GM12878 (cell line): ENCODE data around the gene RAB22A. TPM values are rescaled to one million over a fixed set of nuclear protein-coding genes. Genes with fewer than 3 reads are reported as not detected.

ENCODE experiments used
- ATAC-seq: fragments of 200-7000 bp; cut with Tn5 transposase; 3 replicates; pipeline ENCODE4 v1.9.1; 2020; ENCODE audit warnings: mild to moderate bottlenecking, moderate library complexity
- BruUV-seq: library from RNA; stranded (reverse); fragments of 400-500 nt; replicated peaks from 2 replicates; lab custom pipeline; 2021; lab: Mats Ljungman, UMichigan
- CTCF ChIA-PET: fragments of 300-600 bp; sonication (Branson Sonifier 250); formaldehyde crosslinking; extraction: SDS; loops from one replicate; lab custom pipeline; 2021; ENCODE audit warnings: inconsistent platforms; lab: Yijun Ruan, JAX
- POLR2A ChIA-PET: fragments of 350-600 bp; formaldehyde crosslinking; extraction: SDS; loops from one replicate; lab custom pipeline; 2021; ENCODE audit warnings: inconsistent platforms; lab: Charles Lee
- RAD21 ChIA-PET: fragments of 300-600 bp; sonication (Branson Sonifier 250); formaldehyde crosslinking; loops from one replicate; lab custom pipeline; 2023; ENCODE audit warnings: antibody characterized with exemption; ENCODE audit not compliant: unreplicated experiment; lab: Charles Lee
- SMC1A ChIA-PET: fragments of 300-600 bp; sonication (Branson Sonifier 250); formaldehyde crosslinking; loops from one replicate; lab custom pipeline; 2023; ENCODE audit not compliant: unreplicated experiment, uncharacterized antibody; lab: Charles Lee
- DNase-seq: peaks from one replicate; pipeline ENCODE4 v3.0.0-alpha.2; 2011; ENCODE audit warnings: low read depth, low spot score
- FAIRE-seq: peaks from 3 replicates; lab custom pipeline; 2011; peaks lifted over from hg19 to GRCh38; lab: Jason Lieb, UNC
- H2AFZ ChIP-seq: 2 replicates; pipeline ENCODE4 v1.6.0; 2011; ENCODE audit warnings: low read depth, low read length, control low read depth; ENCODE audit not compliant: control insufficient read depth
- H3K27ac ChIP-seq: 2 replicates; pipeline ENCODE4 v1.5.1; 2011; ENCODE audit warnings: control low read depth; ENCODE audit not compliant: control insufficient read depth, insufficient read depth
- H3K27me3 ChIP-seq, 2 experiments: replicated peaks in 1 of 2; 2 replicates each; pipeline versions ENCODE4 v1.6.0 to v1.6.1; 2011; ENCODE audit warnings: low read length in 1 of 2; ENCODE audit not compliant: control insufficient read depth in 2 of 2, insufficient read depth in 2 of 2
- H3K36me3 ChIP-seq, 2 experiments: 2 replicates each; pipeline ENCODE4 v1.5.1; 2011; ENCODE audit warnings: low read length in 1 of 2; ENCODE audit not compliant: control insufficient read depth in 2 of 2, insufficient read depth in 2 of 2
- H3K4me1 ChIP-seq: 2 replicates; pipeline ENCODE4 v1.6.1; 2011; ENCODE audit warnings: mild to moderate bottlenecking, low read length, moderate library complexity, mixed read lengths; ENCODE audit not compliant: control insufficient read depth, insufficient read depth
- H3K4me2 ChIP-seq: 2 replicates; pipeline ENCODE4 v1.6.0; 2011; ENCODE audit warnings: control low read depth; ENCODE audit not compliant: control insufficient read depth, insufficient read depth
- H3K4me3 ChIP-seq: fragments of 200-600 bp; sonication (generic); 2 replicates; pipeline ENCODE4 v1.5.1; 2016
- H3K79me2 ChIP-seq: 2 replicates; pipeline ENCODE4 v1.6.0; 2011; ENCODE audit warnings: low read length; ENCODE audit not compliant: control insufficient read depth, insufficient read depth
- H3K9ac ChIP-seq: 2 replicates; pipeline ENCODE4 v1.8.0; 2011; ENCODE audit warnings: low read length, control low read depth, mixed read lengths; ENCODE audit not compliant: control insufficient read depth, insufficient read depth
- H3K9me3 ChIP-seq: replicated peaks from 3 replicates; pipeline ENCODE4 v1.5.1; 2011; ENCODE audit warnings: mild to moderate bottlenecking, low read length; ENCODE audit not compliant: control insufficient read depth, insufficient read depth
- H4K20me1 ChIP-seq: 2 replicates; pipeline ENCODE4 v1.6.0; 2011; ENCODE audit not compliant: control insufficient read depth, insufficient read depth
- ATF7 ChIP-seq: fragments of 450-650 bp; IDR thresholded peaks from 2 replicates; pipeline ENCODE4 v1.6.1; 2016; ENCODE audit warnings: low read depth, mild to moderate bottlenecking
- BCL11A ChIP-seq: IDR thresholded peaks from 2 replicates; pipeline ENCODE4 v1.6.1; 2011; ENCODE audit warnings: low read depth, low read length
- CBFB ChIP-seq: IDR thresholded peaks from 2 replicates; pipeline ENCODE4 v1.6.1; 2016; ENCODE audit warnings: antibody characterized with exemption, low read depth
- CBX5 ChIP-seq: sonication (generic); IDR thresholded peaks from 2 replicates; pipeline ENCODE4 v1.6.1; 2016; ENCODE audit warnings: low read depth, moderate library complexity, mild to moderate bottlenecking, inconsistent platforms
- MYB ChIP-seq: fragments of 150-350 bp; IDR thresholded peaks from 2 replicates; pipeline ENCODE4 v1.6.1; 2014; ENCODE audit warnings: mild to moderate bottlenecking, low read depth, low read length, borderline replicate concordance
- NFXL1 ChIP-seq: fragments of 450-650 bp; IDR thresholded peaks from 2 replicates; pipeline ENCODE4 v1.6.1; 2017; ENCODE audit warnings: antibody characterized with exemption, mild to moderate bottlenecking, borderline replicate concordance
- SMAD1 ChIP-seq: fragments of 450-650 bp; IDR thresholded peaks from 2 replicates; pipeline ENCODE4 v1.6.1; 2018; ENCODE audit warnings: mild to moderate bottlenecking, low read depth; ENCODE audit not compliant: partially characterized antibody
- WGBS: methylation state at CpG from one replicate; pipeline ENCODE4 v1.1.6; 2016; ENCODE audit warnings: low lambda C conversion rate; ENCODE audit not compliant: insufficient replicate concordance, insufficient coverage; ENCODE audit errors: missing lambda C conversion rate; 5-methylcytosine and 5-hydroxymethylcytosine counted together
- in situ Hi-C: fragments of 300-500 bp; cut with MboI; formaldehyde crosslinking; loops from 9 replicates; pipeline ENCODE4 v1.14.3; 2018; ENCODE audit warnings: mixed read lengths
- intact Hi-C: fragments of 100-400 bp; cut with micrococcal nuclease; formaldehyde crosslinking; loops from one replicate; pipeline ENCODE4 v1.14.2; 2022; ENCODE audit not compliant: unreplicated experiment
- polyA plus RNA-seq, 11 experiments: library from polyadenylated mRNA; depleted of rRNA in 4 of 11; unstranded in 6 of 11; stranded (reverse) in 5 of 11; fragments of >200 nt; fragmentation: Nextera tagmentation in 4 of 11; fragmentation: Illumina TruSeq in 1 of 11; extraction: Ambion mirVana in 4 of 11; extraction: Trizol in 1 of 11; gene quantifications; 1 replicate in 1 of 11; 2 replicates in 10 of 11; pipeline versions ENCODE4 v1.2.1 to v1.2.3, GENCODE V29; 2011 to 2016; ENCODE audit warnings: inconsistent platforms in 2 of 11, missing spikeins in 2 of 11, low read depth in 1 of 11
- total RNA-seq, 4 experiments: library from RNA; depleted of rRNA in 3 of 4; stranded (reverse); fragments of >200 nt in 3 of 4; fragmentation: Illumina TruSeq in 1 of 4; extraction: Trizol in 1 of 4; gene quantifications; 2 replicates each; pipeline versions ENCODE4 v1.2.1 to v1.2.3, GENCODE V29; 2013 to 2021
- TF ChIP-seq, protein P1 (sequence below): fragments of 450-650 bp; IDR thresholded peaks from 2 replicates; pipeline ENCODE4 v1.6.1; 2018; ENCODE audit warnings: borderline replicate concordance, mild to moderate bottlenecking; ENCODE audit not compliant: partially characterized antibody
- TF ChIP-seq, protein P2 (sequence below): IDR thresholded peaks from 2 replicates; pipeline ENCODE4 v1.6.1; 2012; ENCODE audit warnings: low read length, inconsistent platforms

RAB22A gene
- total and polyA plus RNA-seq, 10 of the 15 experiments (the other 5 are each of a cell fraction or from before 2014, with no cell fraction given), result 2.7 to 12.0 (median 10.0) TPM

DNA sequence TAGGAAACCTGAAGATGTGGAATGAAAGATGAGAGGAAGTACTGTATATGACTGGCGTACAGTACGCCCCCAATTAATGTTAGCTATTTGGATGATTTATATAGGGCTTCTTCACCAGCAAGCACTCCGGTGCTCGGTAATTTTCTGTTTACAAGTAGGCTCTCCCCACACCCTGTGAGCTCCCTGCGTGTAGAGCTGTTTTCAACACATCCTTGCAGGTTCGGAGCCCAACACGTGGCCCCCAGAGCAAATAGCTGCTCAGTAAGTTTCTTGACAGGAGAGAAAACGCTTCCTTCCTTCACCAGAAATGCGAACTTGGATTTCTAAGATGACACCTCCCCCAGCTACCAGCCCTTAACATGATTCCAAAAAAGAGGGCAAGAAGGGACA lies 1.2 kb upstream of the RAB22A start:
- TSS peak; percentile 56 for BruUV-seq
- DNase-seq (no peak), ATAC-seq (no peak), FAIRE-seq (no peak)
- no peaks in the 10 kb centered on the region for H4K20me1 ChIP-seq
- H3K4me1 ChIP-seq, result peaks cover 16% of the 10 kb centered on the region; the same call in 1 of the 2 replicates
- in situ Hi-C loops (no loop called here), intact Hi-C loops (loop anchor here (5.0 to 10.0 kb wide), 3 partner anchors 79 to 347 kb away; partner anchors contain the start of genes STX16 and VAPB)
- 83% methylated on average over 9 of the region's 9 CpGs for WGBS
- no peaks in the 10 kb centered on the region for H3K9me3 ChIP-seq
- CTCF ChIA-PET, result interaction anchor here (3.0 kb wide), 1 partner anchor 139 kb away, joined by 12 read pairs; no protein-coding TSS in a partner anchor
- SMC1A ChIA-PET, result interaction anchor here (1.0 to 1.6 kb wide), 2 partner anchors 25 to 145 kb away, joined by 3 read pairs; no protein-coding TSS in a partner anchor
- peaks cover 0 to 3% of the 10 kb centered on the region in 2 experiments; a peak in 1 of 4 replicates for H3K36me3 ChIP-seq
- RAD21 ChIA-PET, result interaction anchor here (1.7 kb wide), 1 partner anchor 151 kb away, joined by 4 read pairs; no protein-coding TSS in a partner anchor
- POLR2A ChIA-PET, result interaction anchor here (0.6 to 0.7 kb wide), 2 partner anchors 64 to 165 kb away, joined by 4 to 7 read pairs; no protein-coding TSS in a partner anchor
- no peak overlapping the region for H3K27ac ChIP-seq
- H3K4me3 ChIP-seq, result peak overlapping the region; percentile 100
- no peak overlapping the region for H3K9ac ChIP-seq
- TF ChIP-seq, protein P1, sequence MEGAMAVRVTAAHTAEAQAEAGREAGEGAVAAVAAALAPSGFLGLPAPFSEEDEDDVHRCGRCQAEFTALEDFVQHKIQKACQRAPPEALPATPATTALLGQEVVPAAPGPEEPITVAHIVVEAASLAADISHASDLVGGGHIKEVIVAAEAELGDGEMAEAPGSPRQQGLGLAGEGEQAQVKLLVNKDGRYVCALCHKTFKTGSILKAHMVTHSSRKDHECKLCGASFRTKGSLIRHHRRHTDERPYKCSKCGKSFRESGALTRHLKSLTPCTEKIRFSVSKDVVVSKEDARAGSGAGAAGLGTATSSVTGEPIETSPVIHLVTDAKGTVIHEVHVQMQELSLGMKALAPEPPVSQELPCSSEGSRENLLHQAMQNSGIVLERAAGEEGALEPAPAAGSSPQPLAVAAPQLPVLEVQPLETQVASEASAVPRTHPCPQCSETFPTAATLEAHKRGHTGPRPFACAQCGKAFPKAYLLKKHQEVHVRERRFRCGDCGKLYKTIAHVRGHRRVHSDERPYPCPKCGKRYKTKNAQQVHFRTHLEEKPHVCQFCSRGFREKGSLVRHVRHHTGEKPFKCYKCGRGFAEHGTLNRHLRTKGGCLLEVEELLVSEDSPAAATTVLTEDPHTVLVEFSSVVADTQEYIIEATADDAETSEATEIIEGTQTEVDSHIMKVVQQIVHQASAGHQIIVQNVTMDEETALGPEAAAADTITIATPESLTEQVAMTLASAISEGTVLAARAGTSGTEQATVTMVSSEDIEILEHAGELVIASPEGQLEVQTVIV, result no peak
- TF ChIP-seq CBFB (no peak), SMAD1 (no peak), BCL11A (no peak), MYB (no peak), ATF7 (no peak), NFXL1 (no peak), CBX5 (no peak)
- TF ChIP-seq, protein P2, sequence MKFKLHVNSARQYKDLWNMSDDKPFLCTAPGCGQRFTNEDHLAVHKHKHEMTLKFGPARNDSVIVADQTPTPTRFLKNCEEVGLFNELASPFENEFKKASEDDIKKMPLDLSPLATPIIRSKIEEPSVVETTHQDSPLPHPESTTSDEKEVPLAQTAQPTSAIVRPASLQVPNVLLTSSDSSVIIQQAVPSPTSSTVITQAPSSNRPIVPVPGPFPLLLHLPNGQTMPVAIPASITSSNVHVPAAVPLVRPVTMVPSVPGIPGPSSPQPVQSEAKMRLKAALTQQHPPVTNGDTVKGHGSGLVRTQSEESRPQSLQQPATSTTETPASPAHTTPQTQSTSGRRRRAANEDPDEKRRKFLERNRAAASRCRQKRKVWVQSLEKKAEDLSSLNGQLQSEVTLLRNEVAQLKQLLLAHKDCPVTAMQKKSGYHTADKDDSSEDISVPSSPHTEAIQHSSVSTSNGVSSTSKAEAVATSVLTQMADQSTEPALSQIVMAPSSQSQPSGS, result no peak
- no peak overlapping the region for H2AFZ ChIP-seq
- no peaks in the 10 kb centered on the region for H3K27me3 ChIP-seq
- peaks cover 24% of the 10 kb centered on the region for H3K79me2 ChIP-seq
- H3K4me2 ChIP-seq, result peak overlapping the region; percentile 88
